Upper lobe of left lung (tissue), 6 donors: ENCODE measurements around the gene PCDHA9. TPM values are rescaled to one million over a fixed set of nuclear protein-coding genes. Genes with fewer than 3 reads are reported as not detected.
"Not testable (repeated sequence)": the region's sequence is repeated elsewhere in the genome, so short reads cannot be mapped to it uniquely, and the experiment has no call there.

Experiments
- ATAC-seq, 2 donors: fragments of 200-7000 bp; cut with Tn5 transposase; one replicate each; pipeline ENCODE4 v1.9.1; 2022; ENCODE audit warnings: mild to moderate bottlenecking in 2 of 2, moderate library complexity in 2 of 2; ENCODE audit not compliant: low FRiP score in 2 of 2
- DNase-seq, 2 donors: peaks; one replicate each; pipeline ENCODE4 v3.0.0-alpha.2; 2019 to 2020
- H3K27ac ChIP-seq, 4 donors: fragments of 200-600 bp; sonication (generic); one replicate each; pipeline ENCODE4 v1.5.1; 2016 to 2019
- H3K27me3 ChIP-seq, 4 donors: fragments of 200-600 bp; sonication (generic); one replicate each; pipeline ENCODE4 v1.5.1; 2017 to 2019
- H3K36me3 ChIP-seq, 4 donors: fragments of 200-600 bp; sonication (generic); one replicate each; pipeline ENCODE4 v1.5.1; 2016 to 2019
- H3K4me1 ChIP-seq, 4 donors: fragments of 200-600 bp; sonication (generic); one replicate each; pipeline ENCODE4 v1.5.1; 2018 to 2019
- H3K4me3 ChIP-seq, 4 donors: fragments of 200-600 bp; sonication (generic); one replicate each; pipeline ENCODE4 v1.5.1; 2017 to 2019; ENCODE audit warnings: mild to moderate bottlenecking in 2 of 4, moderate library complexity in 1 of 4
- H3K9me3 ChIP-seq, 4 donors: fragments of 200-600 bp; sonication (generic); one replicate each; pipeline ENCODE4 v1.5.1; 2018 to 2019
- CTCF ChIP-seq, 6 experiments: fragments of 450-650 bp in 4 of 6; fragments of 200-600 bp in 2 of 6; sonication (generic) in 2 of 6; IDR thresholded peaks; one replicate each; pipeline ENCODE4 v1.5.1; 2016 to 2019; ENCODE audit warnings: antibody characterized with exemption in 6 of 6
- EP300 ChIP-seq, 4 donors: sonication (generic); formaldehyde crosslinking; IDR thresholded peaks; one replicate each; pipeline ENCODE4 v1.5.1; 2017; ENCODE audit warnings: antibody characterized with exemption in 4 of 4, control low read depth in 2 of 4
- POLR2A ChIP-seq, 4 donors: fragments of 450-650 bp; IDR thresholded peaks; one replicate each; pipeline ENCODE4 v1.5.1; 2016 to 2017; ENCODE audit warnings: antibody characterized with exemption in 4 of 4, mild to moderate bottlenecking in 2 of 4
- POLR2AphosphoS5 ChIP-seq, 2 donors: sonication (generic); formaldehyde crosslinking; IDR thresholded peaks; one replicate each; pipeline ENCODE4 v1.5.1; 2017; ENCODE audit warnings: antibody characterized with exemption in 2 of 2
- WGBS, 2 donors: methylation state at CpG; one replicate each; pipeline ENCODE4 v1.1.5; 2017 to 2018; 5-methylcytosine and 5-hydroxymethylcytosine counted together
- total RNA-seq, 6 donors: library from RNA; depleted of rRNA in 4 of 6; stranded (reverse); fragments of >200 nt in 4 of 6; gene quantifications; one replicate each; pipeline versions ENCODE4 v1.1.0 to v1.2.1, GENCODE V29; 2016 to 2021
- donor health status: DM: no; HTN: no; CAD: no; lungs with moderate emphysema.
- donor health status: DM: no; HTN: yes; CAD: no; lungs with severe emphysema.

The PCDHA9 gene
- total RNA-seq, 6 donors from 2014 or later, result 0.11 to 1.2 (median 0.28) TPM

- ATAC-seq (no peak), DNase-seq (no peak)
- no peak for TF ChIP-seq CTCF (IDR thresholded peaks at IDR 0.05)
- no peak for TF ChIP-seq POLR2AphosphoS5 (IDR thresholded peaks at IDR 0.05)
- no peak for TF ChIP-seq POLR2A (IDR thresholded peaks at IDR 0.05)
- TF ChIP-seq EP300 (IDR thresholded peaks at IDR 0.05), result no peak
- Histone ChIP-seq H3K9me3 (peaks cover 0 to 29% (median 18%) of the 10 kb centered on the region in 4 donors), H3K4me1 (no peaks in the 10 kb centered on the region), H3K27ac (no peak overlapping the region), H3K4me3 (no peak overlapping the region), H3K36me3 (no peaks in the 10 kb centered on the region), H3K27me3 (peaks cover 0 to 3% (median 0%) of the 10 kb centered on the region in 4 donors)
- 26 to 27% methylated on average over 6 of the region's 6 CpGs for WGBS, 2 donors
These were observed 25.9 kb upstream of the PCDHA9 start for GRCh38 chr5:140822281-140822629.

GRCh38 chr5:140822969-140823368 is 25.2 kb upstream of the PCDHA9 start:
- H3K27ac ChIP-seq, H3K27me3 ChIP-seq, H3K4me1 ChIP-seq, H3K36me3 ChIP-seq, H3K4me3 ChIP-seq, ATAC-seq: not testable (repeated sequence)
- peak in 1 of 2 donors; percentile 80 for DNase-seq
- H3K9me3 ChIP-seq, result peaks cover 0 to 35% (median 23%) of the 10 kb centered on the region in 4 donors
- 66% methylated on average over 37 of the region's 48 CpGs; no CpG with 5 or more reads in 1 of the 2 donors for WGBS, 2 donors

GRCh38 chr5:140823475-140823874 is 24.7 kb upstream of the PCDHA9 start:
- ATAC-seq (no peak), DNase-seq (peak; percentile 19 to 80)
- peaks cover 0 to 41% (median 28%) of the 10 kb centered on the region in 4 donors for H3K9me3 ChIP-seq
- TF ChIP-seq POLR2AphosphoS5 (IDR thresholded peaks at IDR 0.05), result no peak
- no peak for TF ChIP-seq CTCF (IDR thresholded peaks at IDR 0.05)
- no peak overlapping the region for H3K4me3 ChIP-seq
- H3K36me3 ChIP-seq, result no peaks in the 10 kb centered on the region
- no peaks in the 10 kb centered on the region for H3K4me1 ChIP-seq
- H3K27ac ChIP-seq, result no peak overlapping the region
- H3K27me3 ChIP-seq, result peaks cover 0 to 3% (median 0%) of the 10 kb centered on the region in 4 donors
- 48 to 71% methylated on average over 8 to 28 of the region's 38 CpGs for WGBS, 2 donors

GRCh38 chr5:140827704-140828361 is 20.3 kb upstream of the PCDHA9 start, which contains the start of gene PCDHA6:
TSS of gene PCDHA6 (plus strand) at chr5:140827960. CDS start at chr5:140828092, 132 bp downstream.
- peaks cover 4 to 45% (median 30%) of the 10 kb centered on the region in 4 donors for H3K9me3 ChIP-seq
- DNase-seq (peak in 1 of 2 donors; percentile 44), ATAC-seq (no peak)
- no peaks in the 10 kb centered on the region for H3K4me1 ChIP-seq
- H3K36me3 ChIP-seq, result no peaks in the 10 kb centered on the region
- 22 to 32% methylated on average over 25 to 27 of the region's 27 CpGs for WGBS, 2 donors
- no peak within 1 kb of the TSS for H3K27ac ChIP-seq
- TF ChIP-seq EP300 (IDR thresholded peaks at IDR 0.05) (no peak), CTCF (IDR thresholded peaks at IDR 0.05) (no peak), POLR2AphosphoS5 (IDR thresholded peaks at IDR 0.05) (no peak), POLR2A (IDR thresholded peaks at IDR 0.05) (no peak)
- no peaks in the 10 kb centered on the region for H3K27me3 ChIP-seq
- H3K4me3 ChIP-seq, result peak within 1 kb of the TSS in 2 of 4 donors; percentile 15 to 21

- ATAC-seq (no peak), DNase-seq (no peak)
- H3K27ac ChIP-seq, result no peak overlapping the region
- peak overlapping the region in 1 of 4 donors; percentile 21 for H3K4me3 ChIP-seq
- WGBS, 2 donors, result 28 to 33% methylated on average over 14 to 18 of the region's 18 CpGs
- TF ChIP-seq POLR2AphosphoS5 (IDR thresholded peaks at IDR 0.05) (no peak), CTCF (IDR thresholded peaks at IDR 0.05) (no peak), EP300 (IDR thresholded peaks at IDR 0.05) (no peak), POLR2A (IDR thresholded peaks at IDR 0.05) (no peak)
- no peaks in the 10 kb centered on the region for H3K36me3 ChIP-seq
- H3K4me1 ChIP-seq, result no peaks in the 10 kb centered on the region
- peaks cover 4 to 40% (median 26%) of the 10 kb centered on the region in 4 donors for H3K9me3 ChIP-seq
- no peaks in the 10 kb centered on the region for H3K27me3 ChIP-seq
These were observed 19.8 kb upstream of the PCDHA9 start for GRCh38 chr5:140828362-140828737.

- 61 to 65% methylated on average over 29 to 106 of the region's 106 CpGs for WGBS, 2 donors
- peaks cover 8 to 41% (median 30%) of the 10 kb centered on the region in 4 donors for H3K9me3 ChIP-seq
- not testable (repeated sequence) for H3K4me1 ChIP-seq, H3K4me3 ChIP-seq, H3K27ac ChIP-seq, H3K27me3 ChIP-seq, H3K36me3 ChIP-seq, ATAC-seq
- DNase-seq, result peak in 1 of 2 donors; percentile 83
These were observed 18.4 kb upstream of the PCDHA9 start for GRCh38 chr5:140829511-140830501.
